DMS153 (cell line): ENCODE results near the gene RGS7BP.
"Not testable (repeated sequence)": the region's sequence is repeated elsewhere in the genome, so short reads cannot be mapped to it uniquely, and the experiment has no call there.

Experiments used
- DNase-seq: peaks from one replicate; lab custom pipeline; 2025; lab: John Stamatoyannopoulos, UW

Gene RGS7BP

GRCh38 chr5:64558641-64559040, 52.8 kb downstream of the RGS7BP start:
- not testable (repeated sequence) for DNase-seq

DNA sequence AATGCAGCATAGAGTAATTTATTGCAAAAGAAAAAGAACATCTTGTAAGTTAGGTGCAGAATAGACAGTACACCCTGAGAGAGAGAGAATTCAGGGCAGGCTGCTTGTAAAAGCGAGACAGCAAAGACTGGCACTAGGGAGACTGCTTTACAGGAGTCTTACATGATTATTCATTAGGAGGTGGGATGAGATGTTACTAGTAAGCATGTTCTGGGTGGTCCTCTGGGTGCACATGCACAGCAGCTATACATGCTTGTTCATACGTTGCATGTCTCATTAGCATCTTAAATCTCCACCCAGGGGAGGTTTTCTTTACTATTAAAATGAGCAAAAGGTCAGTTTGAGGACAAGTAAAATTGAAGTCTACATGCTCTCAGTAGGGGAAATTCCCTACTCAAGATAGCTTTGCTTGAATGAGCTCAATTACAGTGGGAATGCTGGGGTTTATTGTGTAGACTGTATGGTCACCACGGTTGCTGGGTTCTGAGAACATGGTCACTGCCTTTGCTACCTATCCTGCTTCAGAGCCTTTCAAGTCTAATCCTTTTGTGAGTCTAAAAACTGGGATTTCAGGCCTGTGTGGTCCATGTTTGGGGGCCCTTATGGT, 60.6 kb downstream of the RGS7BP start:
- DNase-seq: no peak

GRCh38 chr5:64569858-64570257, 64.0 kb downstream of the RGS7BP start:
- no peak for DNase-seq

GRCh38 chr5:64570395-64570996, 64.7 kb downstream of the RGS7BP start:
- DNase-seq: no peak

DNA sequence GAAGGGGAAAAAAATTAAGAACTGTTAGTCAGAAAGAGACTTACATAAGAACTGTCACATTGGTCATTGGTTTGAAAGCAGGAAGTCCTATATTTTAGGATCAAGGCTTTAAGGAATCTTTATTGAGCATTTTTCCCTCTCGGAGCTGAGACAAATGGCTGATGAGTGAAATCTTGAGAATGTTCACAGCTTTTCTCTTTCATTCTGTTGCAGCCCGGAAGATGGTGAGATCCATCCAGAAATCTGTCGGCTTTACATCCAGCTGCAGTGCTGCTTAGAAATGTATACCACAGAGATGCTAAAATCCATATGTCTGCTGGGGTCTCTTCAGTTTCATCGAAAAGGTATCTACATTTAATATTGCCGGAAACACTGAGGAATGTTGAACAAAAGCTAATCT, 69.7 kb downstream of the RGS7BP start:
- no peak for DNase-seq

DNA sequence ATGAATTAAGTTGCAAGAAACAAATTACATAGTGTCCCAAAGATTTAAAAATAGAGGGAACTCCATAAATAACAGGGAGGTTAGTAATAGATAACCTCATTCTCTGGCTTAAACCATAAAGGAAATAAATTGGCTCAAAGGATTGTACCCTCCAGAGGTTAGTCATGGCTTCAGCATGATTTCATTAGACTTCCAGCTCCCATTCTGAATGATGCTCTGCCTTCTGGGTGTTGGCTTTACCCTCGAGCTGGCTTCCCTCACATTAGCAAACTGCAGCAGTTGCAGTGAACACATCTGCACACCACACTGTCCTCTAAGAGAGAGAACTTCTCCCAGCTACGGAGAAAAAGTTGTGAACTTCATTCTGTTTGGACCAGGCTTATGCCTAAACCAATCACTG, 70.4 kb downstream of the RGS7BP start:
- no peak for DNase-seq

- no peak for DNase-seq
Observed at GRCh38 chr5:64585646-64586045, 79.8 kb downstream of the RGS7BP start.

DNA sequence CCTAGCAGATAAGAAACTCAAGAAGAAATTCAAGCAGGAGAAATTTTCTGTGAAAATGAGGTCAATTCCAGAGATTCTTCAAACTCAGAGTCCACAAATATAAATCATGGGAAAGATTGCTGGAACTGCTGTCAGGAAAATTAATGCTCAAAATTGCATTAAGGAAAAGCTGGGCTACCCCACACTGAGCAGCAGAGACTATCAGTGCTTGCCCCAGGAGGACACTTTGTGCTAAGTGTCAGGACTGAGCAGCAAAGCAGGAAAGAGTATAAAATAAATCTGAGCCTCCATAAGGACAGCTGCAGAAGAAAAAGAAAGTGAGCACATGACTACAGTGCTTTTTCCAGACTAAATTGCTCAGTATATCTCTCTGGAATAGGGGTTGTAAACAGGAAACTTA, 81.6 kb downstream of the RGS7BP start:
- DNase-seq: no peak

DNA sequence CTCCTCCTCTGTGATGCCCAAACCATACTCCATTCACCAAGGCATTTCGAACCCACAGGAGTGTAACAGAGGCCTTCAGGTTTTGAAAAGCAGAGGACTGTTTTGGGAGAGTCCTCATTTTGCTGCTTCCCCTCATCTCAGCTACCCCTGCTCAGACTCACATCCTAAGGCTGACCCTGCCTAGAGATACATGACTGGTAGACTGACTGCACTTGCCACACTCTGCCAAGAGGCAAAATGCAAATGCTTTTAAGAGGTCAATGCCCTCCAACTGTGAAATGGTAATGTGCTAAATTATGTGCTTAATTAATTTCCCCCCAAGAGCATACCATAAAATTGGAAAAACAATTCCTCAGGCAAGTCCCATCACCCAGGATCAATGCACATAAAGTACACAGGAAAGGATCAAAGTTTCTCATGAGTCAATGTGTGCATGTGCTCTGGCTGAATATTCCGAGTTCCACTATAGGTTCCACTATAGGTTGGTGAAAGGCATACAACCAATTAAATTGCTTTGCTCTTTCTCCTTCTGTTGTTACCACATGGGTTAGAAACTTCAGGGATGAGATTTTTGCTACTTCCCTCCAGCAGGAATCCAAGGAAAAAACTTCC, 87.0 kb downstream of the RGS7BP start:
- DNase-seq: no peak

- no peak for DNase-seq
Observed at GRCh38 chr5:64594025-64594424, 88.2 kb downstream of the RGS7BP start.

GRCh38 chr5:64594601-64595000, 88.8 kb downstream of the RGS7BP start:
- no peak for DNase-seq

GRCh38 chr5:64595031-64595855, 89.4 kb downstream of the RGS7BP start:
- DNase-seq: no peak

DNA sequence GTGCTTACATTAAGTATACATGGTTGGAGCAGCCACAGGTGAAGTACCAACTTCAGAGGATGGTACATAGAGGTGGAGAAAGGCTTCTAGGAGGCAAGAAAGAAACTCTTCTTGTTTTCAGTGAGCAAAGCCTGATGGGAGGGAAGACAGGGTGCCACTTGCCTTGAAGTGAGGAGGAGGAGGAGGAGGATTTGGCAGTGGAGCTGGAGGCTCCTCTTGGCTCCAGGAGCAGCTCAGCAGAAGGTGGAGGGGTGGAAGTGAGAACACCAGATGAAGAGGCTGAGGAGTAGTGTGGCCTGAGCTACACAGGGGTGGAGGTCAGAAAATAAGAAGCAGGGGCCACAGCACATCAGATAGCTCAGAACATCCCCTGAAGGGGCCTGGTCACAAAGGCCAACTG, 93.4 kb downstream of the RGS7BP start:
- DNase-seq: no peak

- DNase-seq: no peak
Observed at GRCh38 chr5:64603676-64604075, 97.9 kb downstream of the RGS7BP start.

GRCh38 chr5:64606926-64607325, 101.1 kb downstream of the RGS7BP start:
- no peak for DNase-seq

- DNase-seq: peak; percentile 15
Observed at GRCh38 chr5:64612344-64612961, 106.6 kb downstream of the RGS7BP start.

- DNase-seq: no peak
Observed at GRCh38 chr5:64615895-64616294, 110.1 kb downstream of the RGS7BP start.

- no peak for DNase-seq
Observed at GRCh38 chr5:64619609-64620008, 113.8 kb downstream of the RGS7BP start.

DNA sequence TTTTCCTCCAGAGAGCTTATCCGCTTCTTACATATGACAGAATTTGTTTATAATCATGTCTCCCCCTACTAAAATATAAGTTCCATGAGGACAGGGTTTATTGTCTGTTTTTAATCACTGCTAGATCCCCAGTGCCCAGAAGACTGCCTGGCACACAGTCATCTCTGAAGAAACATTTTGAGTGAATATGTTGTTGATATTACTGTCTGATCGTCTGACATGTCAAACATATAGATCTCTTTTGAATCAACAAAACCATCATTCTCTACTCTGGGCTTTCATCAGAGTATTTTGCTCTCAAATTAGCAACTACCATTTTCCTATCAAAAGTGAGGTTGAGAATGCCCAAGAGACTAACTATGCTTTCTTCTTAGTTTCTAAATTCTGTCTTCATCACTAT, 117.2 kb downstream of the RGS7BP start:
- no peak for DNase-seq

GRCh38 chr5:64625678-64626077, 119.9 kb downstream of the RGS7BP start:
- DNase-seq: no peak

- DNase-seq: no peak
Observed at GRCh38 chr5:64628901-64629300, 123.1 kb downstream of the RGS7BP start.

GRCh38 chr5:64629841-64630240, 124.0 kb downstream of the RGS7BP start:
- DNase-seq: no peak
